Keratinocyte (primary cell): Measurements from ENCODE around the gene LARGE1.

Source experiments
- CTCF ChIP-seq, 3 experiments: IDR thresholded peaks in 1 of 3; conservative IDR thresholded peaks in 1 of 3; optimal IDR thresholded peaks in 1 of 3; 2 replicates in 2 of 3; 3 replicates in 1 of 3; pipeline versions ENCODE3 to v1.5.1; 2011; ENCODE audit warnings: low read length in 3 of 3, mild to moderate bottlenecking in 3 of 3, moderate library complexity in 2 of 3, control low read depth in 1 of 3, inconsistent platforms in 1 of 3; ENCODE audit not compliant: insufficient read depth in 2 of 3; ENCODE audit errors: extremely low read depth in 1 of 3
- EZH2 ChIP-seq: IDR thresholded peaks from one replicate; pipeline ENCODE4 v1.6.1; 2012; ENCODE audit warnings: inconsistent platforms, mild to moderate bottlenecking, low read length, moderate library complexity

- TF ChIP-seq CTCF (optimal IDR thresholded peaks at IDR 0.05 in 1 of 3, IDR thresholded peaks at IDR 0.05 in 1 of 3, conservative IDR thresholded peaks at IDR 0.05 in 1 of 3; ENCODE audit: extremely low read depth in 1 of 3, insufficient read depth in 2 of 3, low read length in 3 of 3) (no peak), EZH2 (no peak)
Observed at GRCh38 chr22:33447733-33448132, 472.5 kb downstream of the LARGE1 start.
